WTC11 (cell line): Measurements from ENCODE around the gene C3orf49. TPM values are rescaled to one million over a fixed set of nuclear protein-coding genes. Genes with fewer than 3 reads are reported as not detected.

ENCODE experiments used
- ATAC-seq: fragments of 200-7000 bp; cut with Tn5 transposase; 2 replicates; pipeline ENCODE4 v1.10.0; 2021; ENCODE audit warnings: mild to moderate bottlenecking, moderate library complexity
- CTCF ChIA-PET: fragments of 300-600 bp; sonication (Branson Sonifier 250); formaldehyde crosslinking; loops from one replicate; lab custom pipeline; 2021; ENCODE audit warnings: antibody characterized with exemption; lab: Charles Lee
- POLR2A ChIA-PET: fragments of 350-600 bp; sonication (Branson Sonifier 250); formaldehyde crosslinking; loops from one replicate; lab custom pipeline; 2021; ENCODE audit warnings: antibody characterized with exemption; lab: Charles Lee
- DNase-seq: peaks from one replicate; pipeline ENCODE4 v3.0.0; 2021; ENCODE audit warnings: low spot score
- H3K27ac Mint-ChIP-seq: 2 replicates; pipeline ENCODE4 v1.8.0; 2021; ENCODE audit warnings: mixed read lengths
- H3K27me3 Mint-ChIP-seq: 2 replicates; pipeline ENCODE4 v1.8.0; 2021; ENCODE audit warnings: low read depth, mild to moderate bottlenecking, moderate library complexity, mixed read lengths
- H3K36me3 Mint-ChIP-seq: 2 replicates; pipeline ENCODE4 v1.8.0; 2021; ENCODE audit warnings: mixed read lengths
- H3K4me1 Mint-ChIP-seq: 2 replicates; pipeline ENCODE4 v1.8.0; 2022; ENCODE audit warnings: mixed read lengths
- H3K4me3 Mint-ChIP-seq: 2 replicates; pipeline ENCODE4 v1.8.0; 2021; ENCODE audit warnings: mild to moderate bottlenecking, moderate library complexity, mixed read lengths
- H3K9me3 Mint-ChIP-seq: 2 replicates; pipeline ENCODE4 v1.8.0; 2021; ENCODE audit warnings: mixed read lengths
- ATF6 ChIP-seq: sonication (generic); formaldehyde crosslinking; IDR thresholded peaks from 2 replicates; pipeline ENCODE4 v1.8.1; 2023; ENCODE audit warnings: mild to moderate bottlenecking, missing genetic modification reagents
- CBFB ChIP-seq: sonication (generic); formaldehyde crosslinking; IDR thresholded peaks from 2 replicates; pipeline ENCODE4 v1.8.1; 2022; ENCODE audit warnings: mild to moderate bottlenecking, low read depth, missing genetic modification reagents
- CDX4 ChIP-seq: fragments of 250-450 bp; sonication (Bioruptor Pico); IDR thresholded peaks from 2 replicates; pipeline ENCODE4 v1.9.0; 2021; ENCODE audit warnings: moderate library complexity, mild to moderate bottlenecking, inconsistent platforms, borderline replicate concordance
- CREM ChIP-seq: sonication (generic); formaldehyde crosslinking; IDR thresholded peaks from 2 replicates; pipeline ENCODE4 v1.8.1; 2022; ENCODE audit warnings: mild to moderate bottlenecking, missing genetic modification reagents, moderate library complexity
- E2F1 ChIP-seq: sonication (generic); formaldehyde crosslinking; IDR thresholded peaks from 2 replicates; pipeline ENCODE4 v1.8.0; 2022; ENCODE audit warnings: mild to moderate bottlenecking, missing genetic modification reagents
- GRHL2 ChIP-seq: fragments of 250-450 bp; sonication (Bioruptor Pico); IDR thresholded peaks from 2 replicates; pipeline ENCODE4 v1.8.0; 2022; ENCODE audit warnings: mild to moderate bottlenecking, moderate library complexity; ENCODE audit not compliant: insufficient replicate concordance, severe bottlenecking
- GTF2I ChIP-seq: fragments of 250-450 bp; sonication (Bioruptor Pico); conservative IDR thresholded peaks from 2 replicates; pipeline ENCODE4 v1.4.0; 2021; ENCODE audit warnings: mild to moderate bottlenecking
- IRF2 ChIP-seq: sonication (generic); formaldehyde crosslinking; IDR thresholded peaks from 2 replicates; pipeline ENCODE4 v1.8.0; 2022; ENCODE audit warnings: low read depth, missing genetic modification reagents, borderline replicate concordance
- MXD4 ChIP-seq: fragments of 250-450 bp; sonication (Bioruptor Pico); IDR thresholded peaks from 2 replicates; pipeline ENCODE4 v1.8.0; 2021; ENCODE audit warnings: mild to moderate bottlenecking, moderate library complexity, borderline replicate concordance
- NR2C2 ChIP-seq: sonication (generic); formaldehyde crosslinking; IDR thresholded peaks from 2 replicates; pipeline ENCODE4 v1.8.0; 2022; ENCODE audit warnings: mild to moderate bottlenecking, missing genetic modification reagents
- NR3C1 ChIP-seq: sonication (generic); formaldehyde crosslinking; conservative IDR thresholded peaks from 2 replicates; pipeline ENCODE4 v1.8.1; 2023; ENCODE audit warnings: low read depth, mild to moderate bottlenecking, missing genetic modification reagents
- OVOL2 ChIP-seq: fragments of 250-450 bp; sonication (Bioruptor Pico); IDR thresholded peaks from 2 replicates; pipeline ENCODE4 v1.9.0; 2021; ENCODE audit warnings: mild to moderate bottlenecking, borderline replicate concordance
- PRRX2 ChIP-seq: fragments of 250-450 bp; sonication (Bioruptor Pico); IDR thresholded peaks from 2 replicates; pipeline ENCODE4 v1.8.0; 2021; ENCODE audit warnings: mild to moderate bottlenecking
- RORB ChIP-seq: fragments of 250-450 bp; sonication (Bioruptor Pico); IDR thresholded peaks from 2 replicates; pipeline ENCODE4 v1.9.0; 2021; ENCODE audit warnings: mild to moderate bottlenecking
- SMAD4 ChIP-seq: sonication (generic); formaldehyde crosslinking; IDR thresholded peaks from 2 replicates; pipeline ENCODE4 v1.8.0; 2022; ENCODE audit warnings: mild to moderate bottlenecking, missing genetic modification reagents
- SP1 ChIP-seq: sonication (generic); formaldehyde crosslinking; conservative IDR thresholded peaks from 2 replicates; pipeline ENCODE4 v1.8.1; 2022; ENCODE audit warnings: missing genetic modification reagents
- TCF7 ChIP-seq: sonication (generic); formaldehyde crosslinking; IDR thresholded peaks from 2 replicates; pipeline ENCODE4 v1.8.0; 2022; ENCODE audit warnings: mild to moderate bottlenecking, low read depth, missing genetic modification reagents, moderate library complexity
- ZBTB21 ChIP-seq: sonication (generic); formaldehyde crosslinking; IDR thresholded peaks from 2 replicates; pipeline ENCODE4 v1.8.1; 2023; ENCODE audit warnings: mild to moderate bottlenecking, missing genetic modification reagents, borderline replicate concordance
- ZNF138 ChIP-seq: sonication (generic); formaldehyde crosslinking; conservative IDR thresholded peaks from 2 replicates; pipeline ENCODE4 v1.8.1; 2022; ENCODE audit warnings: mild to moderate bottlenecking, moderate library complexity, missing genetic modification reagents
- ZNF423 ChIP-seq: fragments of 250-450 bp; sonication (Bioruptor Pico); IDR thresholded peaks from 2 replicates; pipeline ENCODE4 v2.1.2; 2022; ENCODE audit warnings: mild to moderate bottlenecking, moderate library complexity
- total RNA-seq: library from RNA; stranded (reverse); gene quantifications from 3 replicates; pipeline ENCODE4 v1.2.3, GENCODE V29; 2021
- TF ChIP-seq, protein P1 (sequence below): fragments of 250-450 bp; sonication (Bioruptor Pico); IDR thresholded peaks from 2 replicates; pipeline ENCODE4 v2.1.2; 2022; ENCODE audit warnings: mild to moderate bottlenecking, moderate library complexity
- TF ChIP-seq, protein P2 (sequence below): fragments of 250-450 bp; sonication (Bioruptor Pico); IDR thresholded peaks from 2 replicates; pipeline ENCODE4 v1.9.0; 2021; ENCODE audit warnings: mild to moderate bottlenecking
- TF ChIP-seq, protein P3 (sequence below): fragments of 250-450 bp; sonication (Bioruptor Pico); IDR thresholded peaks from 2 replicates; pipeline ENCODE4 v1.9.0; 2021; ENCODE audit warnings: mild to moderate bottlenecking
- TF ChIP-seq, protein P4 (sequence below): fragments of 250-450 bp; sonication (Bioruptor Pico); conservative IDR thresholded peaks from 2 replicates; pipeline ENCODE4 v1.9.0; 2021; ENCODE audit warnings: mild to moderate bottlenecking

C3orf49 gene
- total RNA-seq, 1 experiment from 2014 or later: not detected

DNA sequence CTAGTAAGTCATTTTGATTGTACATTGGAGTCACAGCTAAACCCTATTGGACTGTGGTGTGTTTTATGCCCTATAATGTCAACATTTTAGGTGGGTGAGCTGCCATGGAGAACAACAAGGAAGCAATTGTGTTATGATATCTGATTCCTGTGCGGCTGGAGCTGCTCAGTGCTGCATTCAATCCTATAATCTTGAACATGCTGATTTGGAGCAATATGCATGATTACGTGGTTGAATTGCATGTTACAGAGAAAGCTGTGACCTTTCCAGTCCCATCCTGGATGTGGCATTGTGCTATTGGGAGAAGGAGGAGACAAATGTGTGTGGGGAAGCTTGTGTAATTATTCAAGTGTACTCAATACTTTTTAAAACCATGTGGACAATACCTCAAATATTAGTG, 20.1 kb upstream of the C3orf49 start:
- Mint-ChIP-seq H3K36me3 (no peaks in the 10 kb centered on the region), H3K4me3 (no peak overlapping the region), H3K27me3 (no peaks in the 10 kb centered on the region), H3K27ac (no peak overlapping the region), H3K9me3 (no peaks in the 10 kb centered on the region), H3K4me1 (no peaks in the 10 kb centered on the region)
- no peak for DNase-seq
- TF ChIP-seq NR2C2 (CRISPR knock-in tag) (no peak), SMAD4 (CRISPR knock-in tag) (no peak), ZNF138 (no peak), SP1 (CRISPR knock-in tag) (no peak), CREM (CRISPR knock-in tag) (no peak), MXD4 (CRISPR knock-in tag) (no peak), CBFB (CRISPR knock-in tag) (no peak), ZBTB21 (CRISPR knock-in tag) (no peak), NR3C1 (CRISPR knock-in tag) (no peak), IRF2 (CRISPR knock-in tag) (no peak), CDX4 (CRISPR knock-in tag) (no peak), ATF6 (CRISPR knock-in tag) (no peak)
- TF ChIP-seq, protein P1, sequence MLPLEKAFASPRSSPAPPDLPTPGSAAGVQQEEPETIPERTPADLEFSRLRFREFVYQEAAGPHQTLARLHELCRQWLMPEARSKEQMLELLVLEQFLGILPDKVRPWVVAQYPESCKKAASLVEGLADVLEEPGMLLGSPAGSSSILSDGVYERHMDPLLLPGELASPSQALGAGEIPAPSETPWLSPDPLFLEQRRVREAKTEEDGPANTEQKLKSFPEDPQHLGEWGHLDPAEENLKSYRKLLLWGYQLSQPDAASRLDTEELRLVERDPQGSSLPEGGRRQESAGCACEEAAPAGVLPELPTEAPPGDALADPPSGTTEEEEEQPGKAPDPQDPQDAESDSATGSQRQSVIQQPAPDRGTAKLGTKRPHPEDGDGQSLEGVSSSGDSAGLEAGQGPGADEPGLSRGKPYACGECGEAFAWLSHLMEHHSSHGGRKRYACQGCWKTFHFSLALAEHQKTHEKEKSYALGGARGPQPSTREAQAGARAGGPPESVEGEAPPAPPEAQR (CRISPR knock-in tag): no peak
- TF ChIP-seq, protein P2, sequence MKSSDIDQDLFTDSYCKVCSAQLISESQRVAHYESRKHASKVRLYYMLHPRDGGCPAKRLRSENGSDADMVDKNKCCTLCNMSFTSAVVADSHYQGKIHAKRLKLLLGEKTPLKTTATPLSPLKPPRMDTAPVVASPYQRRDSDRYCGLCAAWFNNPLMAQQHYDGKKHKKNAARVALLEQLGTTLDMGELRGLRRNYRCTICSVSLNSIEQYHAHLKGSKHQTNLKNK (CRISPR knock-in tag): no peak
- TF ChIP-seq, protein P3, sequence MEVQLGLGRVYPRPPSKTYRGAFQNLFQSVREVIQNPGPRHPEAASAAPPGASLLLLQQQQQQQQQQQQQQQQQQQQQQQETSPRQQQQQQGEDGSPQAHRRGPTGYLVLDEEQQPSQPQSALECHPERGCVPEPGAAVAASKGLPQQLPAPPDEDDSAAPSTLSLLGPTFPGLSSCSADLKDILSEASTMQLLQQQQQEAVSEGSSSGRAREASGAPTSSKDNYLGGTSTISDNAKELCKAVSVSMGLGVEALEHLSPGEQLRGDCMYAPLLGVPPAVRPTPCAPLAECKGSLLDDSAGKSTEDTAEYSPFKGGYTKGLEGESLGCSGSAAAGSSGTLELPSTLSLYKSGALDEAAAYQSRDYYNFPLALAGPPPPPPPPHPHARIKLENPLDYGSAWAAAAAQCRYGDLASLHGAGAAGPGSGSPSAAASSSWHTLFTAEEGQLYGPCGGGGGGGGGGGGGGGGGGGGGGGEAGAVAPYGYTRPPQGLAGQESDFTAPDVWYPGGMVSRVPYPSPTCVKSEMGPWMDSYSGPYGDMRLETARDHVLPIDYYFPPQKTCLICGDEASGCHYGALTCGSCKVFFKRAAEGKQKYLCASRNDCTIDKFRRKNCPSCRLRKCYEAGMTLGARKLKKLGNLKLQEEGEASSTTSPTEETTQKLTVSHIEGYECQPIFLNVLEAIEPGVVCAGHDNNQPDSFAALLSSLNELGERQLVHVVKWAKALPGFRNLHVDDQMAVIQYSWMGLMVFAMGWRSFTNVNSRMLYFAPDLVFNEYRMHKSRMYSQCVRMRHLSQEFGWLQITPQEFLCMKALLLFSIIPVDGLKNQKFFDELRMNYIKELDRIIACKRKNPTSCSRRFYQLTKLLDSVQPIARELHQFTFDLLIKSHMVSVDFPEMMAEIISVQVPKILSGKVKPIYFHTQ: no peak
- TF ChIP-seq, protein P4, sequence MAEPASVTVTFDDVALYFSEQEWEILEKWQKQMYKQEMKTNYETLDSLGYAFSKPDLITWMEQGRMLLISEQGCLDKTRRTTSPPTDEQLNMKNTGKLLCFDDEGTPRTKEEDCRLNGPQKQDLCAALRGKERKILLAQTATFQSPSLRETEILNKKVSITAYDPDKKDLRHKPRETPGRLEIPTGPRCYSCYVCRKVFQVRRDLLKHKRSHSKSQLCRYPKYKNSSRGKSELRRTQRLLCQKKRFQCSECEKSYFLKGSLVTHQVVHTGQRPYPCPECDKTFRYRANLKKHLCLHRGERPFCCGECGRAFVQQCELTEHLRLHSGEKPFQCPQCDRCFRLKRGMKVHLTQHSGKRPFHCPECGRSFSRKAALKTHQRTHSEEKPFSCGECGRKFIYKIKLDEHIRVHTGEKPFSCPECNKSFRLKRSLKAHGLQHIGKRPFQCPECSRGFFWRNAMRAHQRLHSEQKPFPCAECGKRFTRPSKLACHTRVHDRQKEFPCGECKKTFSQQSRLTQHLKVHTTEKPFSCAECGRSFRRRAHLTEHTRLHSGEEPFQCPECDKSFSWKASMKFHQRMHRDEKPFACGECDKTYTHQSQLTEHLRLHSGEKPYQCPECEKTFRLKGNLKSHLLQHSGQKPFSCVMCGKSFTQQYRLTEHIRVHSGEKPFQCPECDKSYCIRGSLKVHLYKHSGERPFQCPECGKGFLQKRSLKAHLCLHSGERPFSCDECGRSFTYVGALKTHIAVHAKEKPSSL (CRISPR knock-in tag): no peak
- no peak for ATAC-seq
- ChIA-PET POLR2A (no interaction called here), CTCF (no interaction called here)

- Mint-ChIP-seq H3K9me3 (no peaks in the 10 kb centered on the region), H3K27me3 (no peaks in the 10 kb centered on the region), H3K4me3 (no peak overlapping the region), H3K36me3 (no peaks in the 10 kb centered on the region), H3K4me1 (no peaks in the 10 kb centered on the region), H3K27ac (no peak overlapping the region)
- ChIA-PET CTCF (no interaction called here), POLR2A (no interaction called here)
- ATAC-seq (no peak), DNase-seq (no peak)
- TF ChIP-seq RORB (CRISPR knock-in tag) (no peak), E2F1 (no peak), TCF7 (CRISPR knock-in tag) (no peak), OVOL2 (CRISPR knock-in tag) (no peak), ATF6 (CRISPR knock-in tag) (no peak), PRRX2 (CRISPR knock-in tag) (no peak), ZNF423 (CRISPR knock-in tag) (no peak), GTF2I (CRISPR knock-in tag) (no peak), ZBTB21 (CRISPR knock-in tag) (no peak), GRHL2 (CRISPR knock-in tag) (no peak)
Observed at GRCh38 chr3:63800097-63800496, 19.0 kb upstream of the C3orf49 start.
